Choroid plexus epithelial cell (primary cell): ENCODE data around the gene NEO1.

Source experiments
- DNase-seq: peaks from one replicate; pipeline ENCODE4 v3.0.0-alpha.2; 2010; ENCODE audit warnings: low read depth
- H3K4me3 ChIP-seq: 2 replicates; pipeline ENCODE4 v1.5.1; 2011; ENCODE audit warnings: low read depth, mild to moderate bottlenecking, control low read depth, low read length, moderate library complexity
- TF ChIP-seq, protein P1 (sequence below): conservative IDR thresholded peaks from 2 replicates; pipeline ENCODE4 v1.5.1; 2011; ENCODE audit warnings: low read depth, mild to moderate bottlenecking, control low read depth, inconsistent platforms, low read length, moderate library complexity

The NEO1 gene

DNA sequence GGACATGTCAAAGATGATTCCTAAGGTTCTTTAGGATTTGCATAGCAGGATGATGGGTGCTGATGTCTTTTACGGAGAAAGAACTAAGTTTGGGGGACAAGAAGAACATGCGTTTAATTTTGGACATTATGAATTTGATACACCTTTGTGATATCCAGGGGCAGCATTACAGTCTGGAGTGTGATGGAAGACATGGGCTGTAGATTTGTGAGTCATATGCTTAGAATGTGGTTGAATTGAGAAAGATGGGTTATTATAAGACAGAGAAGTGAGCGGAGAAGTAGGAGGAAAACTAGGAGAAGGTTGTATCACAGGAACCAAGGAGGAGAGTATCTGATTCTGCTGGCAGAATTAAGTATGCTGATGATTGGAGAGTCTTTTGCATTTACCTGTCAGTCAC lies 20.6 kb downstream of the NEO1 start:
- TF ChIP-seq, protein P1, sequence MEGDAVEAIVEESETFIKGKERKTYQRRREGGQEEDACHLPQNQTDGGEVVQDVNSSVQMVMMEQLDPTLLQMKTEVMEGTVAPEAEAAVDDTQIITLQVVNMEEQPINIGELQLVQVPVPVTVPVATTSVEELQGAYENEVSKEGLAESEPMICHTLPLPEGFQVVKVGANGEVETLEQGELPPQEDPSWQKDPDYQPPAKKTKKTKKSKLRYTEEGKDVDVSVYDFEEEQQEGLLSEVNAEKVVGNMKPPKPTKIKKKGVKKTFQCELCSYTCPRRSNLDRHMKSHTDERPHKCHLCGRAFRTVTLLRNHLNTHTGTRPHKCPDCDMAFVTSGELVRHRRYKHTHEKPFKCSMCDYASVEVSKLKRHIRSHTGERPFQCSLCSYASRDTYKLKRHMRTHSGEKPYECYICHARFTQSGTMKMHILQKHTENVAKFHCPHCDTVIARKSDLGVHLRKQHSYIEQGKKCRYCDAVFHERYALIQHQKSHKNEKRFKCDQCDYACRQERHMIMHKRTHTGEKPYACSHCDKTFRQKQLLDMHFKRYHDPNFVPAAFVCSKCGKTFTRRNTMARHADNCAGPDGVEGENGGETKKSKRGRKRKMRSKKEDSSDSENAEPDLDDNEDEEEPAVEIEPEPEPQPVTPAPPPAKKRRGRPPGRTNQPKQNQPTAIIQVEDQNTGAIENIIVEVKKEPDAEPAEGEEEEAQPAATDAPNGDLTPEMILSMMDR, result no peak
- no peak overlapping the region for H3K4me3 ChIP-seq
- DNase-seq, result no peak

GRCh38 chr15:73074241-73074640 lies 22.0 kb downstream of the NEO1 start:
- H3K4me3 ChIP-seq, result no peak overlapping the region
- TF ChIP-seq, protein P1, result no peak
- no peak for DNase-seq

- TF ChIP-seq, protein P1, result no peak
- no peak overlapping the region for H3K4me3 ChIP-seq
- DNase-seq, result no peak
Observed at GRCh38 chr15:73075160-73075859, 23.0 kb downstream of the NEO1 start.

GRCh38 chr15:73078291-73078690 lies 26.0 kb downstream of the NEO1 start:
- TF ChIP-seq, protein P1, result no peak
- no peak for DNase-seq
- no peak overlapping the region for H3K4me3 ChIP-seq

GRCh38 chr15:73078722-73079121 lies 26.5 kb downstream of the NEO1 start:
- TF ChIP-seq, protein P1, result no peak
- peak; percentile 80 for DNase-seq
- no peak overlapping the region for H3K4me3 ChIP-seq

DNA sequence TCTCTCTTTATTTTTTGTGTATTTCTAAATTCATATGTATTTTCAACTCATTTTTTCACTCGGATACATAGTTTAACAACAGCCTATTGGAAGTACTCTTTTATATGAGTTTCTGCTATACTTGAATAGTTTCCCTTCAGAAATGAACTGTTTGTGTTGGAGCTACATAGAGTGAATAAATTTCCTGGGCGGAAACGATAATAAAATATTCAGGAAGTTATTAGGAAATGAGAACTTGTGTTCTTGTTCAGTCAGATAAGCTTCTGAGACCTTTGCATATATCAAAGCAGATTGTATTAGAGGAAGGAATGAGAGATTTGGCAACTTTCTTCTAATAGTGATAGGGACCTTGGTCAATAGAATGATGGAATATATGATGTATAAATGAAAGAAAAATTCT lies 27.3 kb downstream of the NEO1 start:
- no peak overlapping the region for H3K4me3 ChIP-seq
- DNase-seq, result peak; percentile 2
- TF ChIP-seq, protein P1, result no peak

DNA sequence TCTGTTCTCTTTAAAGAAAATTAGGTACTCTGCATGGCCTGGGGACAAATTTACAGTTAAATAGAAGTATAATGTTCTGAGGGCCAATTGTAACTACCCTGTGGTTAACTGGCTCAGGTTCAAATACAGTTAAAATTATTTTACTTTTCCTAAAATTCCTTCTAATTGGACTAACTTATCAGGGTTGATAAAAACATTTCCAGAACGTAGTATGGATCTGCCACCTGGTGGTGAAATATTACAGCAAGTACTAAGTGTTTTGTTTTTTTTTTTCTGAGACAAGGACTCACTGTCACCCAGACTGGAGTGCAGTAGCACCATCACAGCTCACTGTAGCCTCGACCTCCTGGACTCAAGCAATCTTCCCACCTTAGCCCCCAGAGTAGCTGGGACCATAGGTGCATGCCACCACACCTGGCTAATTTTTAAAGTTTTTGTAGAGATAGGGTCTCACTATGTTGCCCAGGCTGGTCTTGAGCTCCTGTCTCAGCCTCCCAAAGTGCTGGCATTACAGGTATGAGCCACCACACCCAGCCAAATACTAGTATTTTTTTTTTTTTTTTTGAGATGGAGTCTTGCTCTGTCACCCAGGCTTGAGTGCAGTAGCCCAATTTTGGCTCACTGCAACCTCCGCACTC lies 29.2 kb downstream of the NEO1 start:
- TF ChIP-seq, protein P1, result peak; percentile 71
- peak; percentile 83 for DNase-seq
- no peak overlapping the region for H3K4me3 ChIP-seq
